ENCODE data around the gene RHBDF1.

Gene RHBDF1, protein sequence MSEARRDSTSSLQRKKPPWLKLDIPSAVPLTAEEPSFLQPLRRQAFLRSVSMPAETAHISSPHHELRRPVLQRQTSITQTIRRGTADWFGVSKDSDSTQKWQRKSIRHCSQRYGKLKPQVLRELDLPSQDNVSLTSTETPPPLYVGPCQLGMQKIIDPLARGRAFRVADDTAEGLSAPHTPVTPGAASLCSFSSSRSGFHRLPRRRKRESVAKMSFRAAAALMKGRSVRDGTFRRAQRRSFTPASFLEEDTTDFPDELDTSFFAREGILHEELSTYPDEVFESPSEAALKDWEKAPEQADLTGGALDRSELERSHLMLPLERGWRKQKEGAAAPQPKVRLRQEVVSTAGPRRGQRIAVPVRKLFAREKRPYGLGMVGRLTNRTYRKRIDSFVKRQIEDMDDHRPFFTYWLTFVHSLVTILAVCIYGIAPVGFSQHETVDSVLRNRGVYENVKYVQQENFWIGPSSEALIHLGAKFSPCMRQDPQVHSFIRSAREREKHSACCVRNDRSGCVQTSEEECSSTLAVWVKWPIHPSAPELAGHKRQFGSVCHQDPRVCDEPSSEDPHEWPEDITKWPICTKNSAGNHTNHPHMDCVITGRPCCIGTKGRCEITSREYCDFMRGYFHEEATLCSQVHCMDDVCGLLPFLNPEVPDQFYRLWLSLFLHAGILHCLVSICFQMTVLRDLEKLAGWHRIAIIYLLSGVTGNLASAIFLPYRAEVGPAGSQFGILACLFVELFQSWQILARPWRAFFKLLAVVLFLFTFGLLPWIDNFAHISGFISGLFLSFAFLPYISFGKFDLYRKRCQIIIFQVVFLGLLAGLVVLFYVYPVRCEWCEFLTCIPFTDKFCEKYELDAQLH

DNA sequence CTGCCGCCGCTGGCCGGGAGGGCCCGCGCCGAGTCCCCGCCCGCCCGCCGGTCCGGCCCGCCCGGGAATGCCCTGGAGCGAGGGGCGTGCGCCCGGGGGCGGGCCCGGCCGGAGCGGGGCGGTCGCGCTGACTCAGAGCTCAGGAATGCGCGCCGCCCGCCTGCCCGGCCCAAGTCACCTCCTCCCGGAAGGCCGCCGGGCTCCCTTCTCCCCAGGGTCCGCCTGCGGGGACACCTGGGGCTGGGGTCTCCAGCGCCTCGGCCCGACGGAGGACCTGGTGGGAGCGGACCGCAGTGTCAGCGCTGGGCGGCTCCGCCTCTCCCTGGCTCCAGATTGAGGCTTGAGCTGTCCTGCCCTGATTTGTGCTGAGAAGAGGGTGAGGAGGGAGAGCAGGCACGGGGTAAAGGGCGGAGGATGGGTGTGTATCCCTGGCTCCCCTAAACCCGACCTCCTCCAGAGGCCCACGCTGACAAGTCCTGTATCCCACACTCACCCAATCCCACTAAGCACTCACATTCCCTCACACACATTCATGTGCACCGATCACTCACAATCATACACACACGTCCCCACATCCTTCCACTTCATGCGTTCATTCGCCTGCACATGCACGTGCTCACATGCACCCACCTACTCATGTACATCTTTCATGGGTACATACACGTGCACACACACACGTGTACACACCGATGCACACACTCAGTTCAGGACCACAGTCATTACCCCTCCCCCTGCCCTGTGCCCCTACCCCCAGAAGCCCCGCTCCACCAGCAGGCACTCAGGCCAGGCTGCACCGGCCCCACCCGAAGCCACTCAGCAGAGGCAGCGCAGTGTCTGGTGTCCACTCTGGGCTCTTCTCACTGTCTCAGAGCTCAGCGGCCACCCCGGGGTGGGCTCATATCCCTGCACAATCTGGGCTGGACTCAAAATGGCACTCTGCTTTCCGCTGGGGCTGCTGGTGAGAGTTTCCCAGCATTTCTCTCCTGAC lies at the start of gene RHBDF1:
RHBDF1 (minus strand) TSS at position 71 of the 988 bp plus-strand sequence. CDS start 7,616 bp downstream, outside the sequence.
- peak within 1 kb of the TSS; percentile 65 for H3K4me3 ChIP-seq (ENCODE audit: low read depth, low read length)
- in situ Hi-C loops (cut with HindIII; ENCODE audit: low sequenced_read_pairs): no loop called here
- TF ChIP-seq, protein P1, sequence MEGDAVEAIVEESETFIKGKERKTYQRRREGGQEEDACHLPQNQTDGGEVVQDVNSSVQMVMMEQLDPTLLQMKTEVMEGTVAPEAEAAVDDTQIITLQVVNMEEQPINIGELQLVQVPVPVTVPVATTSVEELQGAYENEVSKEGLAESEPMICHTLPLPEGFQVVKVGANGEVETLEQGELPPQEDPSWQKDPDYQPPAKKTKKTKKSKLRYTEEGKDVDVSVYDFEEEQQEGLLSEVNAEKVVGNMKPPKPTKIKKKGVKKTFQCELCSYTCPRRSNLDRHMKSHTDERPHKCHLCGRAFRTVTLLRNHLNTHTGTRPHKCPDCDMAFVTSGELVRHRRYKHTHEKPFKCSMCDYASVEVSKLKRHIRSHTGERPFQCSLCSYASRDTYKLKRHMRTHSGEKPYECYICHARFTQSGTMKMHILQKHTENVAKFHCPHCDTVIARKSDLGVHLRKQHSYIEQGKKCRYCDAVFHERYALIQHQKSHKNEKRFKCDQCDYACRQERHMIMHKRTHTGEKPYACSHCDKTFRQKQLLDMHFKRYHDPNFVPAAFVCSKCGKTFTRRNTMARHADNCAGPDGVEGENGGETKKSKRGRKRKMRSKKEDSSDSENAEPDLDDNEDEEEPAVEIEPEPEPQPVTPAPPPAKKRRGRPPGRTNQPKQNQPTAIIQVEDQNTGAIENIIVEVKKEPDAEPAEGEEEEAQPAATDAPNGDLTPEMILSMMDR (IDR thresholded peaks at IDR 0.05; ENCODE audit: low read depth, low read length): no peak
- no peak for DNase-seq (ENCODE audit: low read depth, low spot score)

- in situ Hi-C loops (cut with HindIII; ENCODE audit: low sequenced_read_pairs): no loop called here
- TF ChIP-seq, protein P1 (IDR thresholded peaks at IDR 0.05; ENCODE audit: low read depth, low read length): no peak
- DNase-seq (ENCODE audit: low read depth, low spot score): no peak
- H3K4me3 ChIP-seq (ENCODE audit: low read depth, low read length): no peak overlapping the region
Observed at GRCh38 chr16:120756-121155, 48.3 kb upstream of the RHBDF1 start.

DNA sequence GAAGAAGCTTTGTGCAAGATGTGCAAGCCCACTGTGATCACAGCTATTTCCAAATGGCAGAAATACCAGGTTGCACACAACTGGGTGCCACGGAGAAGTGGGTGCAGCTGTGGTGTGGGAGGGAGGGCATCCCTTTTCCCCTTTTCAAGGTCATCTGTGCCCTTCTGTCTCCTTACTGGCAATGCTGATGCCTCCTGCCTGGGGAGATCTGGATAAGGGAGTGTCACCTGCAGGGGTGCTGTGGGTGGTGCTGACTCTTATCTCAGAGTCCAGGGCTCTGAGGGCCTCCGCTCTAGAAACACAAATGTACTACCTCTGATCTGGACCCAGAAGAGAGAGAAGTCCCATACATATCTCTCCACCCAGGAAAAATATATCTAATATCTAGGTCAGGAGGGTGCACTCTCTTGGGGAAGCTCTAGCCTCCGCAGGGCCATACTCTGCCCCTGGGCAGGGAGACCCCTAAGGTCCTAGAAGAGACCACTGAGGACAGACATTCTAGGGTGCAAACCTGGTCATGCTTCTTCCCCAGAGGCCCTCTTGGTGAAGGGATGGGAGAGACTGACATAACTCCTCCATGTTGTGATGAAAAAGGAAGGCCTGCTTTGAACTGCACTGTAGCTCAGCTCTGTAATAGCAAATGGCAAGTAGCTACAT lies 47.5 kb upstream of the RHBDF1 start:
- in situ Hi-C loops (cut with HindIII; ENCODE audit: low sequenced_read_pairs): no loop called here
- no peak overlapping the region for H3K4me3 ChIP-seq (ENCODE audit: low read depth, low read length)
- TF ChIP-seq, protein P1 (IDR thresholded peaks at IDR 0.05; ENCODE audit: low read depth, low read length): no peak
- DNase-seq (ENCODE audit: low read depth, low spot score): no peak

DNA sequence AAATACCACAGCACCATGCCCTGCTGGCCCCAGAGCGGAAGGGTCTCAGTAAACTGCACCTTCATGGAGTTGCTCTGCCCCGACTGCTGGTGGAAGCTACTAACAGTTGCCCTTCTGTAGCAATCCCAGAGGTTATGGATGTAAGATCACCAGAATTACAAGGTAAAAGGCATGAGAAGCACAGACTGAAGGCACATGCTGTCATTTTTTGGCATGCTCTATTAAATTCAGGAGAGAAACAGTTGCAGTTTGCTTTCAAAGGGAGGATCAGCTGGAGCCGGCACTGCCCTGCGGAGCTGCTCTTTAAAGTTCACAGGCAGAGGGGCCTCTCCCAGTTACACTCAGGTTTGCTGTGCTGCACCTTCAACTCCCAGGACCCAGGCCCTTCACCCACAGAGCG lies 46.9 kb upstream of the RHBDF1 start:
- no peak overlapping the region for H3K4me3 ChIP-seq (ENCODE audit: low read depth, low read length)

GRCh38 chr16:118857-119256 lies 46.4 kb upstream of the RHBDF1 start:
- DNase-seq (ENCODE audit: low read depth, low spot score): no peak
- no peak overlapping the region for H3K4me3 ChIP-seq (ENCODE audit: low read depth, low read length)
- TF ChIP-seq, protein P1 (IDR thresholded peaks at IDR 0.05; ENCODE audit: low read depth, low read length): no peak
- in situ Hi-C loops (cut with HindIII; ENCODE audit: low sequenced_read_pairs): no loop called here

More for the DNA sequence above, 46.9 kb upstream of the RHBDF1 start:
- in situ Hi-C loops (cut with HindIII; ENCODE audit: low sequenced_read_pairs): no loop called here
- DNase-seq (ENCODE audit: low read depth, low spot score): no peak
- TF ChIP-seq, protein P1 (IDR thresholded peaks at IDR 0.05; ENCODE audit: low read depth, low read length): no peak
